H9 (cell line): ENCODE measurements around the gene ATG9B. TPM values are rescaled to one million over a fixed set of nuclear protein-coding genes. Genes with fewer than 3 reads are reported as not detected.

Experiments
- DNase-seq: peaks from one replicate; pipeline ENCODE4 v3.0.0-alpha.2; 2017
- H2AFZ ChIP-seq: one replicate; pipeline ENCODE4 v1.6.1; 2013; ENCODE audit warnings: mild to moderate bottlenecking, low read length, control low read depth, moderate library complexity
- H2AK5ac ChIP-seq: 2 replicates; pipeline ENCODE4 v1.6.1; 2013; ENCODE audit warnings: low read length, control low read depth, mixed read lengths; ENCODE audit not compliant: insufficient read length
- H2BK120ac ChIP-seq: one replicate; pipeline ENCODE4 v1.6.1; 2013; ENCODE audit warnings: low read depth, mild to moderate bottlenecking, low read length, control low read depth, inconsistent platforms; ENCODE audit not compliant: poor library complexity, severe bottlenecking
- H2BK12ac ChIP-seq: 2 replicates; pipeline ENCODE4 v1.6.1; 2013; ENCODE audit warnings: low read length, control low read depth, mixed read lengths, low read depth; ENCODE audit not compliant: insufficient read length
- H2BK15ac ChIP-seq: 2 replicates; pipeline ENCODE4 v1.6.1; 2013; ENCODE audit warnings: low read depth, low read length, control low read depth
- H2BK20ac ChIP-seq: one replicate; pipeline ENCODE4 v1.6.1; 2013; ENCODE audit warnings: low read depth, mild to moderate bottlenecking, low read length, control low read depth, inconsistent platforms; ENCODE audit not compliant: poor library complexity, severe bottlenecking
- H2BK5ac ChIP-seq: 2 replicates; pipeline ENCODE4 v1.6.1; 2013; ENCODE audit warnings: low read length, control low read depth, mixed read lengths; ENCODE audit not compliant: insufficient read length
- H3K14ac ChIP-seq: 2 replicates; pipeline ENCODE4 v1.6.1; 2013; ENCODE audit warnings: low read length, control low read depth; ENCODE audit not compliant: insufficient read depth
- H3K18ac ChIP-seq: 2 replicates; pipeline ENCODE4 v1.6.1; 2013; ENCODE audit warnings: low read depth, mild to moderate bottlenecking, mixed read lengths, low read length, control low read depth; ENCODE audit not compliant: insufficient read length
- H3K23ac ChIP-seq: 2 replicates; pipeline ENCODE4 v1.6.1; 2013; ENCODE audit warnings: low read length, control low read depth, mixed read lengths, low read depth; ENCODE audit not compliant: insufficient read length
- H3K23me2 ChIP-seq: 2 replicates; pipeline ENCODE4 v1.6.1; 2013; ENCODE audit warnings: low read depth, mild to moderate bottlenecking, mixed read lengths, low read length, control low read depth; ENCODE audit not compliant: insufficient read length, poor library complexity, severe bottlenecking
- H3K27ac ChIP-seq: 2 replicates; pipeline ENCODE4 v1.5.1; 2013; ENCODE audit warnings: low read length, control low read depth, mixed read lengths, low read depth; ENCODE audit not compliant: insufficient read length
- H3K27me3 ChIP-seq: 2 replicates; pipeline ENCODE4 v1.6.1; 2013; ENCODE audit warnings: low read length, control low read depth, inconsistent platforms; ENCODE audit not compliant: insufficient read depth
- H3K4ac ChIP-seq: 2 replicates; pipeline ENCODE4 v1.6.1; 2013; ENCODE audit warnings: low read depth, mild to moderate bottlenecking, control low read depth, inconsistent platforms, low read length, moderate library complexity
- H3K4me1 ChIP-seq: 2 replicates; pipeline ENCODE4 v1.6.1; 2013; ENCODE audit warnings: low read length, control low read depth, inconsistent platforms; ENCODE audit not compliant: insufficient read depth
- H3K4me2 ChIP-seq: 2 replicates; pipeline ENCODE4 v1.6.1; 2013; ENCODE audit warnings: low read length, control low read depth, mixed read lengths; ENCODE audit not compliant: insufficient read length, insufficient read depth
- H3K56ac ChIP-seq: 2 replicates; pipeline ENCODE4 v1.6.1; 2013; ENCODE audit warnings: low read depth, mild to moderate bottlenecking, mixed read lengths, low read length, control low read depth; ENCODE audit not compliant: insufficient read length
- H3K79me1 ChIP-seq: 2 replicates; pipeline ENCODE4 v1.6.1; 2013; ENCODE audit warnings: low read depth, mild to moderate bottlenecking, moderate library complexity, low read length, control low read depth, inconsistent platforms; ENCODE audit not compliant: insufficient read depth, poor library complexity, severe bottlenecking
- H3K79me2 ChIP-seq: 2 replicates; pipeline ENCODE4 v1.6.1; 2013; ENCODE audit warnings: low read length, control low read depth, inconsistent platforms; ENCODE audit not compliant: insufficient read depth
- H3K9ac ChIP-seq: 2 replicates; pipeline ENCODE4 v1.6.1; 2013; ENCODE audit warnings: low read length, control low read depth, mixed read lengths; ENCODE audit not compliant: insufficient read length; ENCODE audit errors: extremely low read depth
- H3K9me3 ChIP-seq: one replicate; pipeline ENCODE4 v1.6.1; 2013; ENCODE audit warnings: low read depth, low read length, inconsistent platforms; ENCODE audit not compliant: control insufficient read depth
- H3T11ph ChIP-seq: one replicate; pipeline ENCODE4 v1.6.1; 2013; ENCODE audit warnings: mild to moderate bottlenecking, low read length, control low read depth, inconsistent platforms
- H4K20me1 ChIP-seq: one replicate; pipeline ENCODE4 v1.6.1; 2013; ENCODE audit not compliant: control insufficient read depth, insufficient read length, insufficient read depth
- H4K5ac ChIP-seq: 2 replicates; pipeline ENCODE4 v1.6.1; 2013; ENCODE audit warnings: low read depth, mild to moderate bottlenecking, mixed read lengths, low read length, control low read depth; ENCODE audit not compliant: insufficient read length
- H4K8ac ChIP-seq: replicated peaks from 2 replicates; pipeline ENCODE4 v1.6.1; 2013; ENCODE audit warnings: low read length, control low read depth, mixed read lengths, low read depth; ENCODE audit not compliant: insufficient read length
- H4K91ac ChIP-seq: 2 replicates; pipeline ENCODE4 v1.6.1; 2013; ENCODE audit warnings: low read depth, mild to moderate bottlenecking, moderate library complexity, mixed read lengths, low read length, control low read depth; ENCODE audit not compliant: insufficient read length
- H3K27ac Mint-ChIP-seq, 3 experiments: 2 replicates in 2 of 3; 3 replicates in 1 of 3; pipeline ENCODE4 v1.8.0; 2020 to 2021; ENCODE audit warnings: mixed read lengths in 3 of 3, mild to moderate bottlenecking in 1 of 3, moderate library complexity in 1 of 3
- H3K27me3 Mint-ChIP-seq: 2 replicates; pipeline ENCODE4 v1.8.0; 2021; ENCODE audit warnings: low read depth, mild to moderate bottlenecking, moderate library complexity, mixed read lengths
- H3K36me3 Mint-ChIP-seq, 3 experiments: 2 replicates in 2 of 3; 3 replicates in 1 of 3; pipeline ENCODE4 v1.8.0; 2020 to 2021; ENCODE audit warnings: low read depth in 3 of 3, mixed read lengths in 3 of 3; ENCODE audit not compliant: insufficient read depth in 1 of 3
- H3K4me1 Mint-ChIP-seq, 2 experiments: 2 replicates each; pipeline ENCODE4 v1.8.0; 2020; ENCODE audit warnings: mixed read lengths in 2 of 2
- H3K4me3 Mint-ChIP-seq, 2 experiments: 2 replicates in 1 of 2; 3 replicates in 1 of 2; pipeline ENCODE4 v1.8.0; 2020 to 2021; ENCODE audit warnings: mild to moderate bottlenecking in 2 of 2, mixed read lengths in 2 of 2, moderate library complexity in 1 of 2
- H3K9me3 Mint-ChIP-seq, 2 experiments: 2 replicates in 1 of 2; 3 replicates in 1 of 2; pipeline ENCODE4 v1.8.0; 2020; ENCODE audit warnings: mild to moderate bottlenecking in 2 of 2, mixed read lengths in 2 of 2, moderate library complexity in 1 of 2
- CTCF ChIP-seq: fragments of 200-600 bp; sonication (generic); conservative IDR thresholded peaks from 3 replicates; pipeline ENCODE4 v1.8.0; 2021; ENCODE audit warnings: antibody characterized with exemption, mild to moderate bottlenecking
- WGBS: extraction: QIAGEN DNeasy Blood & Tissue Kit; methylation state at CpG from one replicate; pipeline ENCODE4 v1.1.7; 2013; ENCODE audit warnings: missing lambda C conversion rate, low lambda C conversion rate, mixed read lengths; ENCODE audit not compliant: insufficient read length; ENCODE audit errors: extremely low coverage; 5-methylcytosine and 5-hydroxymethylcytosine counted together
- total RNA-seq: library from RNA; stranded (reverse); gene quantifications from 2 replicates; pipeline ENCODE4 v1.2.1, GENCODE V29; 2021

The ATG9B gene
- total RNA-seq, 1 experiment from 2014 or later, result 1.5 TPM

- no peak overlapping the region for H3K14ac ChIP-seq
- H2BK5ac ChIP-seq, result no peak overlapping the region
- H2BK120ac ChIP-seq, result no peak overlapping the region
- H3K79me1 ChIP-seq, result no peaks in the 10 kb centered on the region
- no peaks in the 10 kb centered on the region for H3K9me3 ChIP-seq
- H3K56ac ChIP-seq, result no peak overlapping the region
- H3K4me1 ChIP-seq, result peaks cover 4% of the 10 kb centered on the region; the same call in 1 of the 2 replicates
- no peaks in the 10 kb centered on the region for H3K79me2 ChIP-seq
- no peak overlapping the region for H2BK20ac ChIP-seq
- Mint-ChIP-seq H3K36me3 (0 out of 7 replicates have a peak, but pooled peaks cover 0 to 1% (median 0%) of the 10 kb centered on the region in 3 experiments), H3K4me3 (no peak overlapping the region; a peak in 2 of 5 replicates), H3K9me3 (no peaks in the 10 kb centered on the region), H3K27ac (peak overlapping the region in 1 of 3 experiments; percentile 86; a peak in 3 of 7 replicates), H3K4me1 (peaks cover 17 to 39% of the 10 kb centered on the region in 2 experiments), H3K27me3 (peaks cover 17% of the 10 kb centered on the region)
- no peak overlapping the region for H4K5ac ChIP-seq
- no CpG with 5 or more reads among the region's 7 CpGs for WGBS
- H3K27me3 ChIP-seq, result no peaks in the 10 kb centered on the region
- no peak overlapping the region for H4K91ac ChIP-seq
- no peak overlapping the region for H2BK12ac ChIP-seq
- H3K23ac ChIP-seq, result no peak overlapping the region
- no peak for TF ChIP-seq CTCF
- H2AFZ ChIP-seq, result no peak overlapping the region
- no peak overlapping the region for H3K27ac ChIP-seq
- no peak overlapping the region for H3K18ac ChIP-seq
- H3T11ph ChIP-seq, result no peak overlapping the region
- no peak overlapping the region for H3K4me2 ChIP-seq
- H3K23me2 ChIP-seq, result peaks cover 4% of the 10 kb centered on the region
- no peaks in the 10 kb centered on the region for H4K20me1 ChIP-seq
- H4K8ac ChIP-seq, result no peak overlapping the region
- no peak overlapping the region for H2BK15ac ChIP-seq
- peak; percentile 38 for DNase-seq
- no peak overlapping the region for H3K9ac ChIP-seq
- H3K4ac ChIP-seq, result no peak overlapping the region
- no peak overlapping the region for H2AK5ac ChIP-seq
Observed at GRCh38 chr7:151007469-151007898, 16.8 kb downstream of the ATG9B start.
